SU-DHL-6 (cell line): ENCODE data around the gene TTC3.

ENCODE experiments used
- H2AFZ ChIP-seq: fragments of 200-600 bp; sonication (generic); 2 replicates; pipeline ENCODE4 v1.6.1; 2014; ENCODE audit warnings: low read depth, mild to moderate bottlenecking, moderate library complexity, mixed read lengths, antibody characterized with exemption, low read length; ENCODE audit not compliant: severe bottlenecking
- H3F3A ChIP-seq: fragments of 200-600 bp; shearing (Covaris generic); 2 replicates; pipeline ENCODE4 v1.6.0; 2016; ENCODE audit warnings: antibody characterized with exemption, mild to moderate bottlenecking; ENCODE audit not compliant: insufficient read depth
- H3K27ac ChIP-seq: fragments of 200-600 bp; sonication (generic); 2 replicates; pipeline ENCODE4 v1.5.1; 2016; ENCODE audit warnings: low read depth, mild to moderate bottlenecking, low read length, moderate library complexity, mixed read lengths
- H3K27me3 ChIP-seq: fragments of 200-600 bp; sonication (generic), shearing (Covaris generic); 2 replicates; pipeline ENCODE4 v1.6.0; 2014; ENCODE audit warnings: mild to moderate bottlenecking, low read length
- H3K36me3 ChIP-seq: fragments of 200-600 bp; sonication (generic); 2 replicates; pipeline ENCODE4 v1.6.1; 2014; ENCODE audit warnings: mild to moderate bottlenecking, low read length, mixed read lengths
- H3K4me2 ChIP-seq: fragments of 300-600, 200-600 bp; shearing (Covaris generic), sonication (generic); 2 replicates; pipeline ENCODE4 v1.6.0; 2014; ENCODE audit warnings: low read length, low read depth, mild to moderate bottlenecking; ENCODE audit not compliant: poor library complexity, severe bottlenecking
- H3K4me3 ChIP-seq: fragments of 200-600 bp; sonication (generic); 2 replicates; pipeline ENCODE4 v1.5.1; 2014; ENCODE audit warnings: antibody characterized with exemption, low read length, mild to moderate bottlenecking, mixed read lengths; ENCODE audit not compliant: insufficient read depth, poor library complexity, severe bottlenecking
- H3K79me2 ChIP-seq: fragments of 200-600 bp; sonication (generic); 2 replicates; pipeline ENCODE4 v1.6.1; 2014; ENCODE audit warnings: mild to moderate bottlenecking, low read length, moderate library complexity; ENCODE audit not compliant: insufficient read depth
- H3K9ac ChIP-seq: fragments of 200-600 bp; sonication (generic); 2 replicates; pipeline ENCODE4 v1.7.0; 2014; ENCODE audit warnings: mild to moderate bottlenecking, low read length
- H3K9me2 ChIP-seq: fragments of 200-600 bp; sonication (generic); replicated peaks from 2 replicates; pipeline ENCODE4 v1.6.1; 2014; ENCODE audit warnings: low read length; ENCODE audit not compliant: insufficient read depth
- H3K9me3 ChIP-seq: fragments of 200-600 bp; sonication (generic); 2 replicates; pipeline ENCODE4 v1.6.1; 2014; ENCODE audit warnings: low read length, mixed read lengths; ENCODE audit not compliant: insufficient read depth
- H4K20me1 ChIP-seq: fragments of 200-600 bp; sonication (generic); 2 replicates; pipeline ENCODE4 v1.6.1; 2014; ENCODE audit warnings: low read depth, mild to moderate bottlenecking, antibody characterized with exemption, low read length, moderate library complexity, mixed read lengths
- EZH2phosphoT487 ChIP-seq: fragments of 200-600 bp; sonication (generic), shearing (Covaris generic); conservative IDR thresholded peaks from 2 replicates; pipeline ENCODE4 v1.6.1; 2018; ENCODE audit warnings: mild to moderate bottlenecking, antibody characterized with exemption, low read length, moderate library complexity, mixed read lengths
- TF ChIP-seq, protein P1 (sequence below): fragments of 200-600 bp; sonication (generic); IDR thresholded peaks from one replicate; pipeline ENCODE4 v1.5.1; 2017; ENCODE audit warnings: antibody characterized with exemption, mild to moderate bottlenecking, low read length, moderate library complexity; ENCODE audit not compliant: insufficient read depth, poor library complexity, severe bottlenecking

TTC3 gene

DNA sequence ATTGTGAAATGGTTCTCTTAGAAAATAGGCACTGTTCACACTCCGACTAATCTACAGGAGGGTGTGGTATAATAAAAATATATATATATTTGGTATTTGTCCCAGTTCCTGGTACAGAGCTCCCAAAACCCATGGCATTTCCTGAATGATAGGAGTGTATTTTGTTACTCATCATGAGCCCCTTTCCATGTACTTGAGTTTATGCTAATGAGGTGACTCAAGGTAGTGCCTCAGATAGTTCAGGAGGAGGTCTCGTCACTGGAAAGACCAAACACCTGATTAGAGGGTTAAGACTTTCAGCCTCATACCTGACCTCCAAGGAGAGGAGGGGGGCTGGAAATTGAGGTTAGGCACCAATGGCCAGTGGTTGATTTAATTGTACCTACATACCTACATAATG, 57.9 kb downstream of the TTC3 start:
- Histone ChIP-seq H3K9me2 (no peaks in the 10 kb centered on the region), H3K27ac (no peak overlapping the region), H3K27me3 (no peaks in the 10 kb centered on the region), H3F3A (no peaks in the 10 kb centered on the region), H3K79me2 (no peaks in the 10 kb centered on the region), H3K4me3 (no peak overlapping the region), H3K36me3 (peaks cover 19% of the 10 kb centered on the region; the same call in 1 of the 2 replicates), H4K20me1 (no peaks in the 10 kb centered on the region), H3K9ac (no peak overlapping the region), H2AFZ (no peak overlapping the region), H3K4me2 (no peak overlapping the region), H3K9me3 (no peaks in the 10 kb centered on the region)
- TF ChIP-seq EZH2phosphoT487, result no peak
- TF ChIP-seq, protein P1, sequence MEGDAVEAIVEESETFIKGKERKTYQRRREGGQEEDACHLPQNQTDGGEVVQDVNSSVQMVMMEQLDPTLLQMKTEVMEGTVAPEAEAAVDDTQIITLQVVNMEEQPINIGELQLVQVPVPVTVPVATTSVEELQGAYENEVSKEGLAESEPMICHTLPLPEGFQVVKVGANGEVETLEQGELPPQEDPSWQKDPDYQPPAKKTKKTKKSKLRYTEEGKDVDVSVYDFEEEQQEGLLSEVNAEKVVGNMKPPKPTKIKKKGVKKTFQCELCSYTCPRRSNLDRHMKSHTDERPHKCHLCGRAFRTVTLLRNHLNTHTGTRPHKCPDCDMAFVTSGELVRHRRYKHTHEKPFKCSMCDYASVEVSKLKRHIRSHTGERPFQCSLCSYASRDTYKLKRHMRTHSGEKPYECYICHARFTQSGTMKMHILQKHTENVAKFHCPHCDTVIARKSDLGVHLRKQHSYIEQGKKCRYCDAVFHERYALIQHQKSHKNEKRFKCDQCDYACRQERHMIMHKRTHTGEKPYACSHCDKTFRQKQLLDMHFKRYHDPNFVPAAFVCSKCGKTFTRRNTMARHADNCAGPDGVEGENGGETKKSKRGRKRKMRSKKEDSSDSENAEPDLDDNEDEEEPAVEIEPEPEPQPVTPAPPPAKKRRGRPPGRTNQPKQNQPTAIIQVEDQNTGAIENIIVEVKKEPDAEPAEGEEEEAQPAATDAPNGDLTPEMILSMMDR, result no peak

GRCh38 chr21:37136261-37136660, 63.2 kb downstream of the TTC3 start:
- H3F3A ChIP-seq, result no peaks in the 10 kb centered on the region
- TF ChIP-seq, protein P1, result no peak
- TF ChIP-seq EZH2phosphoT487, result no peak
- H3K9me3 ChIP-seq, result no peaks in the 10 kb centered on the region
- H2AFZ ChIP-seq, result no peak overlapping the region
- no peak overlapping the region for H3K4me3 ChIP-seq
- no peaks in the 10 kb centered on the region for H3K79me2 ChIP-seq
- no peaks in the 10 kb centered on the region for H3K27me3 ChIP-seq
- H3K9ac ChIP-seq, result no peak overlapping the region
- H3K36me3 ChIP-seq, result peaks cover 30% of the 10 kb centered on the region; the same call in 1 of the 2 replicates
- no peak overlapping the region for H3K27ac ChIP-seq
- H3K4me2 ChIP-seq, result no peak overlapping the region
- no peaks in the 10 kb centered on the region for H3K9me2 ChIP-seq
- H4K20me1 ChIP-seq, result no peaks in the 10 kb centered on the region

- Histone ChIP-seq H2AFZ (no peak overlapping the region), H3K9ac (no peak overlapping the region), H4K20me1 (no peaks in the 10 kb centered on the region), H3K4me2 (no peak overlapping the region), H3K27me3 (no peaks in the 10 kb centered on the region), H3K4me3 (no peak overlapping the region), H3K9me2 (no peaks in the 10 kb centered on the region), H3K36me3 (peaks cover 30% of the 10 kb centered on the region; the same call in 1 of the 2 replicates), H3F3A (no peaks in the 10 kb centered on the region), H3K9me3 (no peaks in the 10 kb centered on the region), H3K27ac (no peak overlapping the region), H3K79me2 (no peaks in the 10 kb centered on the region)
- TF ChIP-seq, protein P1, result no peak
- no peak for TF ChIP-seq EZH2phosphoT487
Observed at GRCh38 chr21:37136744-37137143, 63.7 kb downstream of the TTC3 start.

- Histone ChIP-seq H2AFZ (no peak overlapping the region), H3K27ac (no peak overlapping the region), H3K9me2 (no peaks in the 10 kb centered on the region), H3K9ac (no peak overlapping the region), H3K27me3 (no peaks in the 10 kb centered on the region), H3K79me2 (no peaks in the 10 kb centered on the region), H4K20me1 (no peaks in the 10 kb centered on the region), H3K4me2 (no peak overlapping the region), H3K4me3 (no peak overlapping the region), H3K36me3 (peaks cover 30% of the 10 kb centered on the region; the same call in 1 of the 2 replicates), H3F3A (no peaks in the 10 kb centered on the region), H3K9me3 (no peaks in the 10 kb centered on the region)
- TF ChIP-seq EZH2phosphoT487, result no peak
- TF ChIP-seq, protein P1, result no peak
Observed at GRCh38 chr21:37139154-37139553, 66.1 kb downstream of the TTC3 start.
